Measurements from ENCODE around the gene VAV2.

DNA sequence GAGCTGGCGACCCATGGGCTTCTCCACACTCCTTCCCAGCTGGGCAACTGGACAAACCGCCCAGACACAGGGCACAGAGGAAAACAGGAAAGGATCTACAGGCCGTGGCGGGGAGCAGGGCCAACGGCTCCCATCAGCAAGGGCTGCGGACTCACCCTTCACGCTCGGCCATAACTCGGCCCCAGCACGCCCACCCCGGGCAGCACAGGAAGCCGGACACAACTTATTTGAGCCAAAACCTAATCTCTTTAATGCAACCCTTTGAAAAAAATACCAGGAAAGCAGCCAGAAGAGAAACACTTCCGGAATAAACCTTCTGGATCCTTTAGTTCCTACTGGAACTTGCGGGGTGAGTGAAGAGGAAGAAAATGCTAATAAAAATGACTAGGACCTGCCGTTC, 59.9 kb downstream of the VAV2 start:
- TF ChIP-seq, protein P1, sequence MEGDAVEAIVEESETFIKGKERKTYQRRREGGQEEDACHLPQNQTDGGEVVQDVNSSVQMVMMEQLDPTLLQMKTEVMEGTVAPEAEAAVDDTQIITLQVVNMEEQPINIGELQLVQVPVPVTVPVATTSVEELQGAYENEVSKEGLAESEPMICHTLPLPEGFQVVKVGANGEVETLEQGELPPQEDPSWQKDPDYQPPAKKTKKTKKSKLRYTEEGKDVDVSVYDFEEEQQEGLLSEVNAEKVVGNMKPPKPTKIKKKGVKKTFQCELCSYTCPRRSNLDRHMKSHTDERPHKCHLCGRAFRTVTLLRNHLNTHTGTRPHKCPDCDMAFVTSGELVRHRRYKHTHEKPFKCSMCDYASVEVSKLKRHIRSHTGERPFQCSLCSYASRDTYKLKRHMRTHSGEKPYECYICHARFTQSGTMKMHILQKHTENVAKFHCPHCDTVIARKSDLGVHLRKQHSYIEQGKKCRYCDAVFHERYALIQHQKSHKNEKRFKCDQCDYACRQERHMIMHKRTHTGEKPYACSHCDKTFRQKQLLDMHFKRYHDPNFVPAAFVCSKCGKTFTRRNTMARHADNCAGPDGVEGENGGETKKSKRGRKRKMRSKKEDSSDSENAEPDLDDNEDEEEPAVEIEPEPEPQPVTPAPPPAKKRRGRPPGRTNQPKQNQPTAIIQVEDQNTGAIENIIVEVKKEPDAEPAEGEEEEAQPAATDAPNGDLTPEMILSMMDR (IDR thresholded peaks at IDR 0.05; ENCODE audit: insufficient read depth, low read length, poor library complexity, severe bottlenecking), result no peak
- no peak for TF ChIP-seq EZH2phosphoT487 (conservative IDR thresholded peaks at IDR 0.05; ENCODE audit: low read length)
